GM12873 (cell line): ENCODE measurements around the gene SLX4IP.

ENCODE experiments used
- TF ChIP-seq, protein P1 (sequence below): IDR thresholded peaks from 2 replicates; pipeline ENCODE4 v1.5.1; 2012; ENCODE audit warnings: low read depth, mild to moderate bottlenecking, moderate library complexity, low read length, control low read depth; ENCODE audit not compliant: insufficient read depth; ENCODE audit errors: missing control alignments

The SLX4IP gene

DNA sequence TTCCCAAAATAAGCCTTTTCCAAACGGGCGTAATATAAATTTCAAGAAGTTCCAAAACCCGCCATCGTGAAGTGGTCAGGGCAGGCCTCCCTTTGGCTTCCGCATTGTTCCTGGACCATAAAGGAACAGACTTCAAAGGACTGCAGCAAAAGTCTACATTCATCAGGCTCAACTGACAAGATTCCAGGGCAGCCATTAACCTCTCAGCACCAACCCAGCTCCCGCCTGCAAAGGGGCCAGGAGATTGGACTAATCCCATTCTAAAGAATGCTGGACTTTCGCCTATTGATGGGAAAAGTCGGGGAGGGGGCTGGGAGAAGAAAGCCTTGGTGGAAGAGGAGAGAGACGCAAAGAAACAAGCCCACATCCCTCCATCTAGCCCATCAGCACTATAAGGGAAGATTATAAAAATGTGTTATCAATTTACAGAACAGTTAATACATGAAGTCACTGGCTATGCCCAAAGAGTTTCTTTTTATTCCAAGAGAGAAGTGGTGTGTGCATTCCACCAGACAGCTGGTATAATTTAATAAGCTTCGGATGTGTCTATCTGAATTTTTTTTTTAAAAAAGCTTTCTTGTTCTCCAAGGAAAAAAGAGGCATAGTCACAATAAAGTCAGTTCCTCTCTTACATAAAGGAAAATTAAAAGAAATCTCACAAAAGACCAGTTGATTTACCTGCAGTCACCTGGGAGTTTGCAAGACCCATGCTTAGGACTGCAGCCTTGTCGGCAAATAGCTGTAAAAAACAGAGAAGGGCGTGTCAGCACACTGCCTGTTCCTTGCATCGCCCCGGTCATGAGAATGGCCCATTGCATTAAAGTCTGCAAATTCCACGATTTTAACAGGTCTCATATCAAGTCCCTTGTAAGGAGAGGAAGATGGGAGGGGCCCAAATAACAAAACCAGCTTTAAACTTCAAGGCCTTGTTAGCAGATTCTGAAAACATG is 220.9 kb downstream of the SLX4IP start:
- TF ChIP-seq, protein P1, sequence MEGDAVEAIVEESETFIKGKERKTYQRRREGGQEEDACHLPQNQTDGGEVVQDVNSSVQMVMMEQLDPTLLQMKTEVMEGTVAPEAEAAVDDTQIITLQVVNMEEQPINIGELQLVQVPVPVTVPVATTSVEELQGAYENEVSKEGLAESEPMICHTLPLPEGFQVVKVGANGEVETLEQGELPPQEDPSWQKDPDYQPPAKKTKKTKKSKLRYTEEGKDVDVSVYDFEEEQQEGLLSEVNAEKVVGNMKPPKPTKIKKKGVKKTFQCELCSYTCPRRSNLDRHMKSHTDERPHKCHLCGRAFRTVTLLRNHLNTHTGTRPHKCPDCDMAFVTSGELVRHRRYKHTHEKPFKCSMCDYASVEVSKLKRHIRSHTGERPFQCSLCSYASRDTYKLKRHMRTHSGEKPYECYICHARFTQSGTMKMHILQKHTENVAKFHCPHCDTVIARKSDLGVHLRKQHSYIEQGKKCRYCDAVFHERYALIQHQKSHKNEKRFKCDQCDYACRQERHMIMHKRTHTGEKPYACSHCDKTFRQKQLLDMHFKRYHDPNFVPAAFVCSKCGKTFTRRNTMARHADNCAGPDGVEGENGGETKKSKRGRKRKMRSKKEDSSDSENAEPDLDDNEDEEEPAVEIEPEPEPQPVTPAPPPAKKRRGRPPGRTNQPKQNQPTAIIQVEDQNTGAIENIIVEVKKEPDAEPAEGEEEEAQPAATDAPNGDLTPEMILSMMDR, result no peak

DNA sequence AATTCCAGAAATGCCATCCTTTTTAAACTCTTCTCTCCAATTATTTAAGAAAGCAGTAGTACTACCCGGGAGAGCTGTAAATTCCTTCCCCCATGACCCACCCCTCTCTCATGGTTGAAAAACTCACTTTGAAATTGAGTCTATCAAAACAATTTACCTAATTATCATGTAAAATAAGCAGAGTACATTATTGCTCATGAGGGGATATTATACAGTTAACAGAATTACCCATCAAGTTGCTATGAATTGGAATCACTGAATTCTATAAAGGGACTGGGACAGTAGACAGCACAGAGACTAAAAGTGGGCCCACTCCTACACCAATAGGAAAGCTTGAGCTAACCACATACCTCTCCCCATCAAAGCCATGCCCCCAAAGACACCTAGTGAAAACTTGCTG is 222.3 kb downstream of the SLX4IP start:
- TF ChIP-seq, protein P1, result no peak

DNA sequence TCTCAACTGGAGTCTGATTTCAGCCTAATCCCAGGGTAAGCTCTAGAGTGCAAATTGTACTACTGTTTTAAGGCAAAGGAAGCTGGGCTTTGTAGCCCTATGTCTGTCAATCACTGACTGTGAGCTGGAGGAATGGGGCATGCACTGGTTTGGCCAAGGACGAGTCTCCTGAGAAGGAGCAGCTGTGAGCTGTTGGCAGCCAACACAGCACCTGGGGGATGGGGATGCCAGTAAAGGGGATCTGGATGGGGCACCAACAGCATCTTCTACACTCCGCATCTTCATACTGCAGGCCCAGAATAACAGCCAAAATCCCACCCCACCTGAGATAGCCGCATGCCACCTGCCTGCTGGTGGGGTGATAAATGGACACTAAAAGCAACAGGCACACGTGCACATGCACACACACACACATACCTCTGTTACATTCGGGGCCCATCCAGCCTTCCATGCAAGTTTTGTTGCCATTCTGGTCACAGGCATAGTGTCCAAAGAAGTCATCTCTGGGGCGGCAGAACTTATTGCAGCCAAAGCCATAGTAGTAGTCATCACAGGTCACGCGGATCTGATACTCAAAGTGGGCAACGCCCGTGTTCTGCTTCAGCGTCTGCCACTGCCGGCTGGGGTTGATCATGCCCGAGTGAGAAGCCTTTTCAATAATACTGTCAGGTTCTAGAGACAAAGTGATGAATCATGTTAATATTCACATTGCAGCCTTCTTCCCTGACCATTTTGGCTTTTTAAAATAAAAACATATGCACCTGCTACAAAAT is 223.1 kb downstream of the SLX4IP start:
- TF ChIP-seq, protein P1, result no peak

DNA sequence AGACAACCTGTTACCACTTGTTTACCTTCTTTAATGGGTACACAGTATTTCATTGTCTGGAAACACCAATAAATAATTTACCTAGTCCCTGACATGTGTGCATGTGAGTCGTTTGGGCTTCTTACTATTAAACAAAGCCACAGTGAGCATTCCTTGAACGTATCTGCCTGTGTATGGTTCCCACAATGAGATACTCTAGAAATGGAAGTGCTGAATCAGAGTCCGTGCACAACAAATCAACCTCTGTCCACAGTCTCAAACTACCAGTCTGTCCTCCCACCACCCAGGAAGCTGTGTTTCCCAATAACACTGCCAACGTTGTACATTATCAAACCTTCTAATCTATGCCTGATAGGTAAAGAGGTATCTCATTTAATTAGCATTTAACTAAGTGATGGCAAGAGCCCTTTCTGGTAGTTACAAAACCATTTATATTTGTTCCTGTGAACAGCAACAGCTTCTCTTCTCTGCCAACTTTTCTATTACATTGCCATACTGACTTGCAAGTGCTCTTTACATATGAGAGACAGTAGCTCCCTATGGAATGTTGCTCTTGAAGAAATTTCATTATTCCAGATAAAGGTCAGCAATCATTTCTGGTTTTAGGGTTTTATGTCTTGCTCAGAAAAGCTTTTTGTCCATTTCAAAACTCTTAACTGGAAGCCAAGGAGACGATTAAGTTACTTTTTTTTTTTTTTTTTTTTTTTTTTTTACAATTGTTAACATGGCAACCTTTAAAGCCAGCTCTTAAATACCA is 223.9 kb downstream of the SLX4IP start:
- TF ChIP-seq, protein P1, result no peak

DNA sequence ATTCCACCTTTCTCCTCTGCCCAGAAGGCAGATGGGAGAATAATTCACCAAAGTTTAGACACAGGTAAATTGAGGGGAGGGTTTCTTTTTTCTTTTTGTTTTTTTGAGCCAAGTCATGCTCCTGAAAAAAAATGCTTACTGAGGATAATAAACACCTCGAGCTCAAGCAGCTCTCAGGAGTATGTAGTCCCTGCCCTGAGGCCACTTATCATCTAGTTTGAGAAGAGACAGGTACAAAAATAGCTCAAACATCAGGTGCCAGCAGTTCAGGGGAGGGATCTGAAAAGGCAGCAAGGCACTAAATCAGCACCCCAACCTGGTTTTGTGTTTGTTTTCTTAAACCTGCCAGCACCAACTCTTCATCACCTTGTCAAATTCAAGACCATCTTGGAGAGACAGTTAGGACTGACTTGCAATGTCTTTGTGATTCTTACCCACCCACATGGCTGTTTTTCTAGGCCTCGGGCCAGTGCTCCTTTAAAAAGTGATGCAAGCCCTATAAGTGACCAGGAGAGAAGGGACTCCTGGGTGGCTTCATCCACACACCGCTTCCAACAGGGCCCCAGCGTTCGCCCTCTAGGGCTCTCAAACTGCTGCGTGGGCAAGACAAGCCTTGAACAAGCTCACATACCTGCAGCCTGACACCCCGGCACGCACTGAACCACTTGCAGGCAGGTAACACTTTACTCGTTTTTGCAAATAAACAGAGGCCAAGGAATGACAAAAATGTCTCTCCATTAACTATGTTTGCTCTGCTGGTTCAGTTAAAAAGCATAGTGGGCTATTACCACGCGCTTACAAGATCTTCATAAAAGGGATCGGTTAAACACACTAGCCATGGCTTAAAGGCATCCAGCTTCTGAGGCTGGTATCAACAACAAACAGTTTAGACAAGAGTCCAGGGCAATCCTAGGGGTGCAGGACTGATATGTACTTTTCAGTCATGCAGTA is 224.8 kb downstream of the SLX4IP start:
- TF ChIP-seq, protein P1, result no peak

DNA sequence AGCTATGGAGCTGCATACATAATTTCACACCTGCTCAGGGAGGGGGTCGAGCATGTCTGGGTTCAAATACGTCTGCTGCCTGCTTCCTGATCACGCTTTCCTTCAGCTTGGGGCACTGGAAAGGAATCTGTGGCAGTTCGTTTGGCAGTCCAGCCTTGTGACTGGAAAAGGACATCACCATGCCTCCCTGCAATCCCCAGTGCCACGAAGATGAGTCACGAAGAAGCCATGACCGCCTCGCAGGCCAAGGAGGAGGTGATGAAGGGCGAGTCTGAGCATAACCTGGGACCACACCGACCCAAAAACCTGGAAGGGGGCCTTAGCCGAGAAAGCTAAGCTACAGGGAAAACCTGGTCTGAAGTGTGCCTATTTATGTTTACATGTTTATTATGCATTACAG is 225.6 kb downstream of the SLX4IP start:
- TF ChIP-seq, protein P1, result no peak
